ENCODE data around the gene TTN.

Gene TTN

DNA sequence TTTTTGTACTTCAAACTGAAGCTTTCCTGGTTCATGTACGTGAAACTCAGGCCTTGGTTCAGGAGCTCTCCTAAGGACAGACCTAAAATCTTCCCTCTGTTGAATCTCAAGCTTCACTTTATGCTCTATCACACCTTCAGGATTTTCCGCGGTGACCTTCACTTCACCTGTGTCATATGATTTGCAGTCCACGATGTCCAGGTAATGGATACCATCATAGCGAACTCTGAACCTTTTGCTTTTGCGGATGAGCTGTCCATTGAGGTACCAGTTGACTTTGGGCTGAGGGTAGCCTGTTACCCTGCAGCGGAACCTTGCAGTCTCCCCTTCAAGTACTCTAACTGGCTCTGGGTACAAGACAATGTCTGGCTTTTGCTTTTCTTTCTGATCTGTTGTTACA, 31.2 kb downstream of the TTN start:
- no peak overlapping the region for H3K27ac ChIP-seq (ENCODE audit: low read length)
- no peaks in the 10 kb centered on the region for H3K9me3 ChIP-seq (replicated peaks; ENCODE audit: insufficient read depth, low read length)
- DNase-seq = no peak
- no peaks in the 10 kb centered on the region for H3K4me1 ChIP-seq (ENCODE audit: low read length)
- H3F3A ChIP-seq (ENCODE audit: insufficient read depth, low read length) = no peaks in the 10 kb centered on the region
- H3K4me2 ChIP-seq (ENCODE audit: low read depth, low read length) = no peak overlapping the region
- no peaks in the 10 kb centered on the region for H4K20me1 ChIP-seq (ENCODE audit: insufficient read depth, low read length)
- H3K4me3 ChIP-seq (ENCODE audit: low read length) = no peak overlapping the region
- no peak for TF ChIP-seq EZH2 (optimal IDR thresholded peaks at IDR 0.05; ENCODE audit: low read depth, low read length)
- TF ChIP-seq, protein P1, sequence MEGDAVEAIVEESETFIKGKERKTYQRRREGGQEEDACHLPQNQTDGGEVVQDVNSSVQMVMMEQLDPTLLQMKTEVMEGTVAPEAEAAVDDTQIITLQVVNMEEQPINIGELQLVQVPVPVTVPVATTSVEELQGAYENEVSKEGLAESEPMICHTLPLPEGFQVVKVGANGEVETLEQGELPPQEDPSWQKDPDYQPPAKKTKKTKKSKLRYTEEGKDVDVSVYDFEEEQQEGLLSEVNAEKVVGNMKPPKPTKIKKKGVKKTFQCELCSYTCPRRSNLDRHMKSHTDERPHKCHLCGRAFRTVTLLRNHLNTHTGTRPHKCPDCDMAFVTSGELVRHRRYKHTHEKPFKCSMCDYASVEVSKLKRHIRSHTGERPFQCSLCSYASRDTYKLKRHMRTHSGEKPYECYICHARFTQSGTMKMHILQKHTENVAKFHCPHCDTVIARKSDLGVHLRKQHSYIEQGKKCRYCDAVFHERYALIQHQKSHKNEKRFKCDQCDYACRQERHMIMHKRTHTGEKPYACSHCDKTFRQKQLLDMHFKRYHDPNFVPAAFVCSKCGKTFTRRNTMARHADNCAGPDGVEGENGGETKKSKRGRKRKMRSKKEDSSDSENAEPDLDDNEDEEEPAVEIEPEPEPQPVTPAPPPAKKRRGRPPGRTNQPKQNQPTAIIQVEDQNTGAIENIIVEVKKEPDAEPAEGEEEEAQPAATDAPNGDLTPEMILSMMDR (IDR thresholded peaks at IDR 0.05; ENCODE audit: low read length) = no peak
- no peak for TF ChIP-seq EZH2phosphoT487 (IDR thresholded peaks at IDR 0.05; ENCODE audit: low read length)
- H3K9ac ChIP-seq (ENCODE audit: low read length) = no peak overlapping the region
- H3K27me3 ChIP-seq (replicated peaks; ENCODE audit: insufficient read depth, low read length) = no peaks in the 10 kb centered on the region
- H3K36me3 ChIP-seq (replicated peaks; ENCODE audit: insufficient read depth, low read length) = no peaks in the 10 kb centered on the region
- no peaks in the 10 kb centered on the region for H3K79me2 ChIP-seq (ENCODE audit: low read length)
- no peaks in the 10 kb centered on the region for H3K9me2 ChIP-seq (replicated peaks; ENCODE audit: insufficient read depth, low read length)
- H2AFZ ChIP-seq (ENCODE audit: low read length) = no peak overlapping the region

DNA sequence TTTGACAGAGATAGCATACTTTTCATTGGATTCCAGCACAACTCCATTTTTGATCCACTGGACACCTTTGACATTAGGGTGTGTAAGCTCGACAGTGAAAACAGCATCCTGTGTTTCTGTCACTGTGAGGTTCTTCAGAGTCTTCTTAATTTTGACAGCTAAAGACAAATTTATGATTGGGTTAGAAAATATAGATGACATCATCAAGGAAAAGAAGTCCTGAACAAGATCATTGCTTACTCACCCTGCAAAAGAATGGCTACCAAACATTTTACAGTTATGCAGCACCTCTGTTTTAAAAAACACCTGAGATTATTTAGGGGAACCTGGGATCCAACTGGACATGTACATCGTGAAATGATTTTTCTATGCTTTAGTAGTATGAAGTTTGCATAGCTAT, 36.7 kb downstream of the TTN start:
- no peaks in the 10 kb centered on the region for H3K27me3 ChIP-seq (replicated peaks; ENCODE audit: insufficient read depth, low read length)
- no peaks in the 10 kb centered on the region for H4K20me1 ChIP-seq (ENCODE audit: insufficient read depth, low read length)
- no peaks in the 10 kb centered on the region for H3K79me2 ChIP-seq (ENCODE audit: low read length)
- TF ChIP-seq, protein P1 (IDR thresholded peaks at IDR 0.05; ENCODE audit: low read length) = no peak
- TF ChIP-seq EZH2phosphoT487 (IDR thresholded peaks at IDR 0.05; ENCODE audit: low read length) (no peak), EZH2 (optimal IDR thresholded peaks at IDR 0.05; ENCODE audit: low read depth, low read length) (no peak)
- H3K4me3 ChIP-seq (ENCODE audit: low read length) = no peak overlapping the region
- H3K9me2 ChIP-seq (replicated peaks; ENCODE audit: insufficient read depth, low read length) = no peaks in the 10 kb centered on the region
- no peak overlapping the region for H3K9ac ChIP-seq (ENCODE audit: low read length)
- no peak overlapping the region for H3K27ac ChIP-seq (ENCODE audit: low read length)
- no peaks in the 10 kb centered on the region for H3K36me3 ChIP-seq (replicated peaks; ENCODE audit: insufficient read depth, low read length)
- H2AFZ ChIP-seq (ENCODE audit: low read length) = no peak overlapping the region
- no peak overlapping the region for H3K4me2 ChIP-seq (ENCODE audit: low read depth, low read length)
- no peaks in the 10 kb centered on the region for H3F3A ChIP-seq (ENCODE audit: insufficient read depth, low read length)
- DNase-seq = no peak
- no peaks in the 10 kb centered on the region for H3K4me1 ChIP-seq (ENCODE audit: low read length)
- H3K9me3 ChIP-seq (replicated peaks; ENCODE audit: insufficient read depth, low read length) = no peaks in the 10 kb centered on the region

DNA sequence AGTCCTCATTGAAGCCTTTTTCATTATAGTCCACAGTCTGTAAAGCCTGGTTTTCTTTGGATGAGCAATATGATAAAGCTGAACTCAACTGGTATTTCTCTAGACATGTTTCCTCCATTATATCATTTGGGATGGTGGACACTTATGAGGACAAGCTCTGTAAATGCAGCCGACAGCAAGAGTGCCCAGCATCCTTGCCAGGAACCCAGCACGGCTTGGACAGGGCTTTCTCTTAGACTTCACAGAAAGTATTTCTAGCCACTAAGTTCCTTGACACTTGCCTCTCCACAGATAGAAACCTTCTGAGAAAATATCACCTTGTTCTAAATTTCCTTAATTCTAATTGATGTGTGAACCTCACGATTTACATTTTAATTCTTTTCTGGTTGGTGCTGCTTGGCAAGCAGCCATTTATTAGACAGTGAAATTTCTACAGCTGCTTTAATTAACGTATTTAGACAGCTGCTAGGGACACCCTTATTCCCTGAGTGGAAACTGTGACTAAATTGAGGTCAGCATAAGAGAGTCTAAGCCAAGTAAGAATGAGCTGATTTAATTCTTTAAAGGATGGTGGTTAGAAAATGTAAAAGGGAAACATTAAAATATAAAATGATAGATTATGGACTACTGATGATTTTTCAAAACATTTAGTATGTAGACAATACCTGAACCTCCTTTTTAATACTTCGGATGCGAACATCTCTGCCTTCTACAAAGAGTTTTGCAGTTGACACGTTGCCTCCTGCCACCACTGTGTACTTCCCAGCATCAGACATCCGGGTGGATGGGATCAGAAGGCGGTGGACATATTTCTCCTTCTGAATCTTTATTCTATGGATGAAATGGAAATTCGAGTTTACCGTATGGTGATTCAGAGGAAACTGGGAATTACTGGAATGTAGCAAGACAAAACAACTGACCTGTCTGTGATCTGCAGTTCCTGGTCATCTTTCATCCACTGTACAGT, 39.8 kb downstream of the TTN start:
- Histone ChIP-seq H3K4me3 (ENCODE audit: low read length) (no peak overlapping the region), H3K36me3 (replicated peaks; ENCODE audit: insufficient read depth, low read length) (no peaks in the 10 kb centered on the region), H2AFZ (ENCODE audit: low read length) (no peak overlapping the region), H3K27ac (ENCODE audit: low read length) (no peak overlapping the region), H4K20me1 (ENCODE audit: insufficient read depth, low read length) (no peaks in the 10 kb centered on the region), H3K9me2 (replicated peaks; ENCODE audit: insufficient read depth, low read length) (no peaks in the 10 kb centered on the region), H3K4me1 (ENCODE audit: low read length) (no peaks in the 10 kb centered on the region), H3K79me2 (ENCODE audit: low read length) (no peaks in the 10 kb centered on the region), H3K9ac (ENCODE audit: low read length) (no peak overlapping the region), H3K9me3 (replicated peaks; ENCODE audit: insufficient read depth, low read length) (no peaks in the 10 kb centered on the region), H3K27me3 (replicated peaks; ENCODE audit: insufficient read depth, low read length) (no peaks in the 10 kb centered on the region), H3F3A (ENCODE audit: insufficient read depth, low read length) (no peaks in the 10 kb centered on the region), H3K4me2 (ENCODE audit: low read depth, low read length) (no peak overlapping the region)
- no peak for TF ChIP-seq EZH2 (optimal IDR thresholded peaks at IDR 0.05; ENCODE audit: low read depth, low read length)
- TF ChIP-seq, protein P1 (IDR thresholded peaks at IDR 0.05; ENCODE audit: low read length) = no peak
- no peak for TF ChIP-seq EZH2phosphoT487 (IDR thresholded peaks at IDR 0.05; ENCODE audit: low read length)
- no peak for DNase-seq
